ENCODE measurements around the gene PITHD1.

- TF ChIP-seq, protein P1, sequence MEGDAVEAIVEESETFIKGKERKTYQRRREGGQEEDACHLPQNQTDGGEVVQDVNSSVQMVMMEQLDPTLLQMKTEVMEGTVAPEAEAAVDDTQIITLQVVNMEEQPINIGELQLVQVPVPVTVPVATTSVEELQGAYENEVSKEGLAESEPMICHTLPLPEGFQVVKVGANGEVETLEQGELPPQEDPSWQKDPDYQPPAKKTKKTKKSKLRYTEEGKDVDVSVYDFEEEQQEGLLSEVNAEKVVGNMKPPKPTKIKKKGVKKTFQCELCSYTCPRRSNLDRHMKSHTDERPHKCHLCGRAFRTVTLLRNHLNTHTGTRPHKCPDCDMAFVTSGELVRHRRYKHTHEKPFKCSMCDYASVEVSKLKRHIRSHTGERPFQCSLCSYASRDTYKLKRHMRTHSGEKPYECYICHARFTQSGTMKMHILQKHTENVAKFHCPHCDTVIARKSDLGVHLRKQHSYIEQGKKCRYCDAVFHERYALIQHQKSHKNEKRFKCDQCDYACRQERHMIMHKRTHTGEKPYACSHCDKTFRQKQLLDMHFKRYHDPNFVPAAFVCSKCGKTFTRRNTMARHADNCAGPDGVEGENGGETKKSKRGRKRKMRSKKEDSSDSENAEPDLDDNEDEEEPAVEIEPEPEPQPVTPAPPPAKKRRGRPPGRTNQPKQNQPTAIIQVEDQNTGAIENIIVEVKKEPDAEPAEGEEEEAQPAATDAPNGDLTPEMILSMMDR (IDR thresholded peaks at IDR 0.05): no peak
- no peak for TF ChIP-seq POLR2A (IDR thresholded peaks at IDR 0.05)
Measured at GRCh38 chr1:23772854-23773242, 5.4 kb upstream of the PITHD1 start.

All from breast epithelium (tissue), 3 donors.